HG03066 (cell line): ENCODE data around the gene GDF15.
A peak's percentile ranks its signal among the peaks of the same experiment; 100 is the strongest.
"Not testable (repeated sequence)": the region's sequence is repeated elsewhere in the genome, so short reads cannot be mapped to it uniquely, and the experiment has no call there.

Source experiments
- ATAC-seq: cut with Tn5 transposase; IDR thresholded peaks from one replicate; pipeline ENCODE4 v1.9.1; 2021; ENCODE audit warnings: low read depth; ENCODE audit not compliant: unreplicated experiment

The GDF15 gene

GRCh38 chr19:18390065-18390907, 4.3 kb downstream of the GDF15 start:
- no peak for ATAC-seq

- ATAC-seq, result no peak
Measured at GRCh38 chr19:18391509-18392075, 5.6 kb downstream of the GDF15 start.

- ATAC-seq, result no peak
Measured at GRCh38 chr19:18392417-18392816, 6.5 kb downstream of the GDF15 start.

- ATAC-seq, result no peak
Measured at GRCh38 chr19:18392926-18393325, 7.0 kb downstream of the GDF15 start.

- no peak for ATAC-seq
Measured at GRCh38 chr19:18393836-18394235, 7.9 kb downstream of the GDF15 start.

GRCh38 chr19:18396471-18397241, 10.7 kb downstream of the GDF15 start:
- no peak for ATAC-seq

GRCh38 chr19:18397242-18398202, 11.6 kb downstream of the GDF15 start, which contains the start of gene LRRC25:
Gene LRRC25, minus strand, starts transcription at chr19:18397622. Its CDS starts 659 bp downstream, at chr19:18396963.
- no peak for ATAC-seq

GRCh38 chr19:18399008-18399407, 13.1 kb downstream of the GDF15 start:
- ATAC-seq, result no peak

- no peak for ATAC-seq
Measured at GRCh38 chr19:18401580-18402112, 15.7 kb downstream of the GDF15 start.

- not testable (repeated sequence) for ATAC-seq
Measured at GRCh38 chr19:18402455-18403248, 16.7 kb downstream of the GDF15 start.

- not testable (repeated sequence) for ATAC-seq
Measured at GRCh38 chr19:18405754-18406153, 19.8 kb downstream of the GDF15 start.

- ATAC-seq, result no peak
Measured at GRCh38 chr19:18406749-18407148, 20.8 kb downstream of the GDF15 start.

- peak; percentile 61 for ATAC-seq
Measured at GRCh38 chr19:18408053-18408476, 22.1 kb downstream of the GDF15 start.

- no peak for ATAC-seq
Measured at GRCh38 chr19:18412610-18413239, 26.8 kb downstream of the GDF15 start.

GRCh38 chr19:18414504-18415177, 28.7 kb downstream of the GDF15 start:
- ATAC-seq, result no peak

GRCh38 chr19:18415178-18415867, 29.4 kb downstream of the GDF15 start:
- no peak for ATAC-seq

- no peak for ATAC-seq
Measured at GRCh38 chr19:18416778-18417249, 30.9 kb downstream of the GDF15 start.
